Measurements from ENCODE around the gene HMX1. TPM values are rescaled to one million over a fixed set of nuclear protein-coding genes. Genes with fewer than 3 reads are reported as not detected.

Gene HMX1
- total RNA-seq, 2 donors from 2014 or later: not detected

GRCh38 chr4:8869898-8870646 is 1.6 kb downstream of the HMX1 start:
- Histone ChIP-seq H3K4me3 (no peak overlapping the region), H3K27me3 (peaks cover 72% of the 10 kb centered on the region), H3K36me3 (no peaks in the 10 kb centered on the region), H3K27ac (no peak overlapping the region), H3K9ac (ENCODE audit: low read depth in 2 of 2, low read length in 2 of 2) (no peak overlapping the region), H3K9me3 (no peaks in the 10 kb centered on the region), H3K4me1 (no peaks in the 10 kb centered on the region)
- DNase-seq: no peak
- intact Hi-C loops (cut with DNase I): no loop called here
- no peak for TF ChIP-seq CTCF (IDR thresholded peaks at IDR 0.05)

GRCh38 chr4:8869002-8869897 is 2.4 kb downstream of the HMX1 start:
- no peaks in the 10 kb centered on the region for H3K36me3 ChIP-seq
- peaks cover 76% of the 10 kb centered on the region for H3K27me3 ChIP-seq
- no peak for TF ChIP-seq CTCF (IDR thresholded peaks at IDR 0.05)
- intact Hi-C loops (cut with DNase I): no loop called here
- no peaks in the 10 kb centered on the region for H3K4me1 ChIP-seq
- H3K9me3 ChIP-seq: no peaks in the 10 kb centered on the region
- H3K4me3 ChIP-seq: no peak overlapping the region
- DNase-seq: no peak
- H3K9ac ChIP-seq (ENCODE audit: low read depth in 2 of 2, low read length in 2 of 2): no peak overlapping the region
- no peak overlapping the region for H3K27ac ChIP-seq

GRCh38 chr4:8868321-8869001 is 3.2 kb downstream of the HMX1 start:
- H3K27ac ChIP-seq: no peak overlapping the region
- H3K36me3 ChIP-seq: no peaks in the 10 kb centered on the region
- H3K27me3 ChIP-seq: peaks cover 76% of the 10 kb centered on the region
- no peak overlapping the region for H3K9ac ChIP-seq (ENCODE audit: low read depth in 2 of 2, low read length in 2 of 2)
- H3K4me1 ChIP-seq: no peaks in the 10 kb centered on the region
- no peaks in the 10 kb centered on the region for H3K9me3 ChIP-seq
- TF ChIP-seq CTCF (IDR thresholded peaks at IDR 0.05): no peak
- intact Hi-C loops (cut with DNase I): no loop called here
- no peak overlapping the region for H3K4me3 ChIP-seq
- no peak for DNase-seq

GRCh38 chr4:8867624-8868320 is 3.9 kb downstream of the HMX1 start:
- DNase-seq: no peak
- H3K4me1 ChIP-seq: no peaks in the 10 kb centered on the region

More at GRCh38 chr4:8867624-8868320, 3.9 kb downstream of the HMX1 start:
- Histone ChIP-seq H3K36me3 (no peaks in the 10 kb centered on the region), H3K4me3 (no peak overlapping the region), H3K27ac (no peak overlapping the region), H3K27me3 (peaks cover 76% of the 10 kb centered on the region), H3K9me3 (no peaks in the 10 kb centered on the region), H3K9ac (ENCODE audit: low read depth in 2 of 2, low read length in 2 of 2) (no peak overlapping the region)
- no peak for TF ChIP-seq CTCF (IDR thresholded peaks at IDR 0.05)
- intact Hi-C loops (cut with DNase I): no loop called here

Measured in colonic mucosa (tissue), 4 donors.